HG02678 (cell line): ENCODE measurements around the gene IRAK2.
"Not testable (repeated sequence)": the region's sequence is repeated elsewhere in the genome, so short reads cannot be mapped to it uniquely, and the experiment has no call there.

Source experiments
- ATAC-seq: cut with Tn5 transposase; IDR thresholded peaks from one replicate; pipeline ENCODE4 v1.9.1; 2021; ENCODE audit warnings: mild to moderate bottlenecking, moderate library complexity; ENCODE audit not compliant: unreplicated experiment

The IRAK2 gene

DNA sequence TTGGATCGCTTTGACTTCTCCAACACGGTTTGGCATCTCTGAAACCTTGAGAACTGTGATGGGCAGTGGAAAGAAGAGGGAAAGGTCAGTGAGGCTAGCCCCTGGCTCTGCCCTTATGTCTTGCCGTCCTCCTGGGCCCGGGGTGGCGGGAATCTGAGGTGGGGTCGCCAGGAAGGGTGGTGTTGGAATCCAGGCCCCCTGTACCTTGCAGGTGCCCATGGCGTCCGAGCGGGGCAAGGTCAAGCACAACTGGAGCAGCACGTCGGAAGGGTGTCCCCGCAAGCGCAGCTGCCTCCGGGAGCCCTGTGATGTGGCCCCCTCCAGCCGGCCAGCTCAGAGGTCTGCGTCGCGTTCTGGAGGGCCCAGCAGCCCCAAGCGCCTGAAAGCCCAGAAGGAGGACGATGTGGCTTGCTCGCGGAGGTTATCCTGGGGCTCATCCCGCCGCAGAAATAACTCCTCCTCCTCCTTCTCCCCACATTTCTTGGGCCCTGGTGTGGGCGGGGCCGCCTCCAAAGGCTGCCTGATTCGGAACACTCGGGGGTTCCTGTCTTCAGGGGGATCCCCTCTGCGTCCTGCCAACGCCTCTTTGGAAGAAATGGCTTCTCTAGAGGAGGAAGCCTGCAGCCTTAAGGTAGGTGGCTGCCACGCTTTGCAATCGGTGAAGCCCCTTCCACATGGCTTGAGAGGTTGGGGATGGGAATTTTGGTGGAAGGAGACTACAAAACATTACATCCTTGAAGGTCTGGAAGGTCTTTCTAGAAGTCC is 84.4 kb downstream of the IRAK2 start:
- ATAC-seq, result no peak

DNA sequence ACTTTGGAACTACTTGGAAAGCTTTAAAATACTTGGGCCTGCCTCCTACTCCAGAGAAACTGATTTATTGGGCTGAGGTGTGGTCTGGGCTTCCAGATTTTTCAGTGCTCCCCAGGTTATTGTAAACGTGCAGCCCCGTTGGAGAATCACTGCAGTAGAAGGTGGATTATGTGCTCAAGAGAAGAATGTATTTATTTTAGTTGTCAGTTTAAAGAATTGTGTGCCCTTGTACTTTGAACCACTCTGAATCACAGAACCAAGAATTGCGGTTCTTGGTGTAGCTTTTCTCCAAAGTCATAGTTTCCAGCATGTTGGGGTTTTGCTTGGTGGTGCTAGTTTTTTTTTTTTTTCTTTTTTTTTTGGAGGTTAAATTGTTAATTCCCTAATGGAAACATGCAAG is 85.1 kb downstream of the IRAK2 start:
- no peak for ATAC-seq

GRCh38 chr3:10251006-10251405 is 86.3 kb downstream of the IRAK2 start:
- no peak for ATAC-seq

DNA sequence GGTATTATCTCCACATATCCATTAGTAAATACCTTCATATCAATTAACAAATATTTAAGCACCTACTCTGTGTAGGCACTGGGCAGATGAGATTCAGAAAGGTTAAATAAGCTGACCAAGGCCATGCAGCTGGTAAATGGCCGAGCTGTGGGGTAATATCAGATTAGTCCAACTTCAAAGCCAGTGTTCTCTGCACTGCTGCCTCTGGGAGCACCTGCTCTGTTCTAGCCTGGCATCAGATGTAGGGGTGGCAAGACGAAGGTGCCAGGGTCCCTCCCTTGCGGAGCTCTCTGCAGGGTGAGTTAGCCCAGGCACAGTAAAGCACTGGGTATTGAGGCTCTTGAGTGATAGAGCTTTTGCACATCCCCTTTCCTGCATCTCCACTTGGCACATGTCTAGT is 89.0 kb downstream of the IRAK2 start:
- no peak for ATAC-seq

GRCh38 chr3:10255835-10256234 is 91.1 kb downstream of the IRAK2 start:
- no peak for ATAC-seq

GRCh38 chr3:10259036-10259435 is 94.3 kb downstream of the IRAK2 start:
- ATAC-seq, result no peak

DNA sequence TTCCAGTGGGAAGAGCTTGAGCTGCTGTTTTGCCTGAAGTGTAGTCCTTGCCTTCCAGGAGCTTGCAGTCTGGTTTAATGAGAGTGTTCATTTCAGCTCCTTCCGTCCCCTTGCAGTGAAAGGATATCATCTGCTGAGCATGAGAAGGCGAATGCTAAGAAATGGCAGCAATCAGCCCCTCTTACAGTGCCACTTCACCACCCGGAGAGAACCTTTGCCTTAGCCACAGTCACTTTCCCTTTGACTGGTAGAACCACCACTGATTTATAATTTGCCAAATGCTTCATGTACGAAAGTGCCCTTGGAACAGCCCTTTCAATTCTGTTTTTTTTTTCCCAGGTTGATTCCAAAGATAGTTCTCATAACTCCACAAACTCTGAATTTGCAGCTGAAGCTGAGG is 95.1 kb downstream of the IRAK2 start:
- no peak for ATAC-seq

- ATAC-seq, result no peak
Measured at GRCh38 chr3:10260211-10260701, 95.5 kb downstream of the IRAK2 start.

DNA sequence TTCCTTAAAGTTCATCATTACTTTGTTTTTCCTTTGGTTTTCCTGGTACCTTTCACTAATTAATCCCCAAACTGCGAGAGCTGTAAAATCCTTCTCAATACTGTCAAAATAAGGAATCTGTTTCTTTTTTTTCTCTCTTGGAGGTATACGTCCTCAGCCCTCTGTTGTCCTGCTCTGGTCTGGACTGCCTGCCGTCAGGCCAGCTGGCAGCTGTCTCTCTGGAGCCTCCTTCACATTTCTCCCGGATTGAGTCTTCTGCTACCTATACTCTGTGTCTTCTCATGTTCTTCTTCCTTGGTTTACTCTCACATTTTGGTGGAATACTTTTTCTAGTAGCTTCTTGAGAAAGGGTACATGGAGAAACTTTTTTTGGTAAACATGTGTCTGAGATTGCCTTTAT is 97.3 kb downstream of the IRAK2 start:
- no peak for ATAC-seq

DNA sequence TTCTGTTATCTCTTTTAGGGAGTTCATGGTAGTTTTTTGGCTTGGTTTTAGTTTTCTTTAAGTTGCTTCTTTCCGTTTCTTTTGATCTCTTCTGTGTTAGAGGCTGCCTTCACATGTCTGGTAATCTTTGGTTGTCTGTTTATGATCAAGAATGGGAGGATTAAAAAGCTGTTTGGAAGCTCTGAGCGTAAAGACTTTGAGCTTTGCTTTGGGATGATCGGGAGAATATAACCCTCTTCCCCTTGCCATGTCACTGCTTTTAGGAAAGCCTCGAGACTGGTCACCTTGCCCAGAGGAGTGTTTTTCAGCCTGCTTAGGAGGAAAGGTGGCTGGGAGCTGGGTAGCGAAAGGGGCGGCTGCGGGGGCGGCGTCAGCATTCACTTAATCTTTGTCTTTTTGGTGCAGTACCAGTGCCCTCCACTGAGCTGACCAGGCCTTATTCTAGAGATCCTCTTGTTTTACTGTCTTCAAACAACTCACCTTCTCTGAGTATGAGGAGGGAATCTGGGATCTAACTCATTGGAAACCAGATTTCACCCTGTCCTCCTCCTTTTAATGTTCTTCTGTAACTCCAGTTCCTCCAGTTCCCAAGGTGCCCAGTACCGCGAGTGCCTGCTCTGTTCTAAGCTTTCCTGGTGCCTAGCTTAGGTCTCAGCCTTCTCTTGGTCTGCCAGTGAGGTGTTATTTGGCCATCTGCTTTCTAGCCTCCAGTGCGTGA is 99.1 kb downstream of the IRAK2 start:
- no peak for ATAC-seq

GRCh38 chr3:10265833-10266232 is 101.1 kb downstream of the IRAK2 start:
- no peak for ATAC-seq

DNA sequence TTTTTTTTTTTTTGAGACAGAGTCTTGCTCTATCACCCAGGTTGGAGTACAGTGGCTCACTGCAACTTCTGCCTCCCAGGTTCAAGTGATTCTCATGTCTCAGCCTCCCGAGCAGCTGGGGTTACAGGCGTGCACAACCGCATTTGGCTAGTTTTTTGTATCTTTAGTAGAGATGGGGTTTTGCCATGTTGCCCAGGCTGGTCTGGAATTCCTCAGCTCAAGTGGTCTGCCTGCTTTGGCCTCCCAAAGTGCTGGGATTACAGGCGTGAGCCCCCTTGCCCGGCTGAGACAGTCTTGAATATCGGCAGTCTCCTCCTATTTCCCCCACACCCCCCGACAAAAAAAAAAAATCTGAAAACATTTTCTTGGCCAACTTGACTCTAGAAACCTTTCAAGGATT is 102.2 kb downstream of the IRAK2 start:
- not testable (repeated sequence) for ATAC-seq

- ATAC-seq, result no peak
Measured at GRCh38 chr3:10268116-10268515, 103.4 kb downstream of the IRAK2 start.

DNA sequence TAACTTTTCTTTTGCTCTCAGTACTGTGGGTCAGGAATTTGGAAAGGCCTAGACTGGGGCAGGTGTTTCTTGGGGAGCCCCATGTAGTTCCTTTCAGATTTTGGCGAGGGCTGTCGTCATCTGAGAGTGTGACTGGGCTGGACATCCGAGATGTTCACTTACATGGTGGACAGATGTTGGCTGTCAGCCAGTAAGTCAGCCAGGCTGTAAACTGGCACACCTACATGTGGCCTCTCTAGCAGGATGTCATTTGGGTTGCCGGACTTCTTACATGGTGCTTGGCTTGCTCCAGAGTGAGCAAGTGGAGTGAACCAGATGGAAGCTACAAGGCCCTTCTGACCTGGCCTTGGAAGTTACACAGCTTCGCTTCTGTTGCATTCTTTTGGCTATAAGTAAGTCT is 104.2 kb downstream of the IRAK2 start:
- ATAC-seq, result no peak

DNA sequence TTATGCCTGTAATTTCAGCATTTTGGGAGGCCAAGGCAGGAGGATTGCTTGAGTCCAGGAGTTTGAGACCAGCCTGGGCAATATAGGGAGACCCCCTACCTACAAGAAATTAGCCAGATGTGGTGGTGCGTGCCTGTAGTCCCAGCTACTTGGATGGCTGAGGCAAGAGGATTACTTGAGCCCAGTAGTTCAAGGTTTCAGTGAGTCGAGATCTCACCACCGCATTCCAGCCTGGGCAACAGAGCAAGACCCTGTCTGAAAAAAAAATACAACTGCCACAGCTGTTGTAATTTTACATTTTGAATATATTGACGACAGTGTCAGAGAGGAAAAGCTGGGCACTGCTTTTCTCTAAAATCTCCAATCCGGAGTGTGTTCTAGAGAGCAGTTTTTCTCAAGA is 104.7 kb downstream of the IRAK2 start:
- ATAC-seq, result no peak

GRCh38 chr3:10272476-10272875 is 107.8 kb downstream of the IRAK2 start:
- not testable (repeated sequence) for ATAC-seq

DNA sequence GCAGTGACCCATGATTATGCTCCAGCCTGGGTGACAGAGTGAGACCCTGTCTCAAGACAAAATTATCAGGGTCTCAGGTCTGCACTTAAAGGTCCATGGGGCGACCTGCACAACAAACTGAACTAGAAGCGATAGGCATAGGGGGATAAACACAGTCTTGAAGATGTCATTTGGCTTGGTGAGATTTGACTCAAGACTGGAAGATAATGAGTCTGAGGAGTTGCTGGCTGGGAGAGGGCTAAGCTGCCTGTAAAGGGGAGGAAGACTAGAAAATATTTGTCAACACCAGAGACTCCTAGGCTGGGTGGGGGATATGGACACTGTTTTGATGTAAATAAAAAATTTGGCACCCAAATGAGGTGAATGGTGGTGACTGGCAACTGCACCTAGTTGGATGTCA is 108.3 kb downstream of the IRAK2 start:
- ATAC-seq, result no peak

- no peak for ATAC-seq
Measured at GRCh38 chr3:10273702-10274305, 109.1 kb downstream of the IRAK2 start.

DNA sequence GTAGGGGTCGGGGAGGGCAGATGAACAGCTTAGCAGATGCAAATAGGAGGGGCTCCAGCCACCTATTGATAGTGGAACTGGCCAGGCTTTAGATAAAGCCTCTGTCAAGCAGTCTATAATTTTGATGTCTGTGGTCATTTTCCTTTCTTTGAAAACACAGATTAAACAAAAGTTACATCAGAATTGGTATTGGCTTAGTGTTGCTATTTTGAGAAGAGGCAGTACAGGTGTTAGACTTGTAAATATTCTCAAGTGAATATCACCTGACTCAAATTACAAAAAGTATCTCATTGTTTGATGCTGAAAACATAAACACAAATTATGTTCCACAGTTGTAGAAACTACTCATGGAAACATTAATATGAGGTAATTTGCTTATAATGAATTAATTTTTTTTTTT is 109.9 kb downstream of the IRAK2 start:
- no peak for ATAC-seq

- no peak for ATAC-seq
Measured at GRCh38 chr3:10277115-10277625, 112.5 kb downstream of the IRAK2 start.

DNA sequence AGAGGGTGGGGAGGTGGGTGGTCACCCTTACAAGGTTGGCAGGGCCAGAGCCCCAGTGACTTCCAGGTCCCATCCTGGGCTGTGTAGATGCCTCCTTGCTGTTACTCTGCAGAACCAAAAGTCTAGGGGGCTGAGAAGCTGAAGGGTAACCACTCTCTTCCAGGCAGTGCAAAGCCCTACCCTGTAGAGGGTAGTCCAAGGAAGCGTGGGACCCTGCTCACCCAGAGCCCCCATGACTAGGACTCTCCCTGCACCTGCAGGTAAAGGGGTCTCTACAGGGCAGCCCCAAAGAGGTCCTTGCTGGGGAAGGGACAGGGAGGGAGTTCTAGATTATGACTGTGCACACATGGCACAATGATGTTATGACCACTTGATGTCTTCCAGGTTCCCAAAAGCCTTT is 113.8 kb downstream of the IRAK2 start:
- no peak for ATAC-seq
